ACC112 (cell line): ENCODE data around the gene PLEKHG3.
"Not testable (repeated sequence)": the region's sequence is repeated elsewhere in the genome, so short reads cannot be mapped to it uniquely, and the experiment has no call there.

ENCODE experiments used
- H2AFZ ChIP-seq: fragments of 200-600 bp; sonication (generic); one replicate; pipeline ENCODE4 v1.6.0; 2017; ENCODE audit warnings: antibody characterized with exemption, low read length; ENCODE audit not compliant: unreplicated experiment
- H3K27ac ChIP-seq: fragments of 200-600 bp; sonication (generic); 2 replicates; pipeline ENCODE4 v1.5.1; 2014; ENCODE audit warnings: low read depth, mild to moderate bottlenecking, antibody characterized with exemption, low read length, moderate library complexity
- H3K27me3 ChIP-seq: fragments of 200-600 bp; sonication (generic); 2 replicates; pipeline ENCODE4 v1.6.1; 2014; ENCODE audit warnings: mild to moderate bottlenecking, antibody characterized with exemption, low read length, moderate library complexity, mixed read lengths; ENCODE audit not compliant: insufficient read depth
- H3K36me3 ChIP-seq: fragments of 200-600 bp; sonication (generic); 2 replicates; pipeline ENCODE4 v1.6.1; 2016; ENCODE audit warnings: mild to moderate bottlenecking, antibody characterized with exemption, low read length, moderate library complexity, mixed read lengths; ENCODE audit not compliant: insufficient read depth
- H3K4me1 ChIP-seq: fragments of 200-600 bp; sonication (generic); one replicate; pipeline ENCODE4 v1.6.1; 2016; ENCODE audit warnings: low read length, mixed read lengths; ENCODE audit not compliant: insufficient read depth, unreplicated experiment, control insufficient read depth
- H3K4me3 ChIP-seq: fragments of 200-600 bp; sonication (generic); 2 replicates; pipeline ENCODE4 v1.5.1; 2014; ENCODE audit warnings: mild to moderate bottlenecking, low read depth, low read length
- H3K79me2 ChIP-seq: fragments of 200-600 bp; sonication (generic); one replicate; pipeline ENCODE4 v1.6.0; 2016; ENCODE audit warnings: low read length; ENCODE audit not compliant: control insufficient read depth, unreplicated experiment, insufficient read depth

Gene PLEKHG3

GRCh38 chr14:64688031-64688430 lies 16.2 kb upstream of the PLEKHG3 start:
- Histone ChIP-seq H3K79me2 (no peaks in the 10 kb centered on the region), H3K27ac (no peak overlapping the region), H3K4me1 (no peaks in the 10 kb centered on the region), H3K27me3 (peaks cover 25% of the 10 kb centered on the region), H2AFZ (no peak overlapping the region), H3K4me3 (no peak overlapping the region), H3K36me3 (no peaks in the 10 kb centered on the region)

GRCh38 chr14:64688811-64689281 lies 15.4 kb upstream of the PLEKHG3 start:
- Histone ChIP-seq H3K27me3 (peaks cover 33% of the 10 kb centered on the region), H2AFZ (no peak overlapping the region), H3K36me3 (no peaks in the 10 kb centered on the region), H3K79me2 (no peaks in the 10 kb centered on the region), H3K27ac (no peak overlapping the region), H3K4me3 (no peak overlapping the region), H3K4me1 (no peaks in the 10 kb centered on the region)

GRCh38 chr14:64689289-64689688 lies 14.9 kb upstream of the PLEKHG3 start:
- H3K79me2 ChIP-seq: no peaks in the 10 kb centered on the region
- H3K27ac ChIP-seq: no peak overlapping the region
- peaks cover 37% of the 10 kb centered on the region for H3K27me3 ChIP-seq
- no peaks in the 10 kb centered on the region for H3K36me3 ChIP-seq
- no peak overlapping the region for H3K4me3 ChIP-seq
- H3K4me1 ChIP-seq: no peaks in the 10 kb centered on the region
- H2AFZ ChIP-seq: no peak overlapping the region

GRCh38 chr14:64690607-64691006 lies 13.6 kb upstream of the PLEKHG3 start:
- H3K36me3 ChIP-seq, H3K4me3 ChIP-seq, H2AFZ ChIP-seq, H3K79me2 ChIP-seq, H3K4me1 ChIP-seq, H3K27ac ChIP-seq: not testable (repeated sequence)
- peaks cover 48% of the 10 kb centered on the region for H3K27me3 ChIP-seq

- Histone ChIP-seq H3K4me1 (no peaks in the 10 kb centered on the region), H3K27me3 (peaks cover 51% of the 10 kb centered on the region), H3K4me3 (no peak overlapping the region), H2AFZ (no peak overlapping the region), H3K79me2 (no peaks in the 10 kb centered on the region), H3K36me3 (no peaks in the 10 kb centered on the region), H3K27ac (no peak overlapping the region)
Observed at GRCh38 chr14:64691376-64691775, 12.8 kb upstream of the PLEKHG3 start.

GRCh38 chr14:64692189-64692985 lies 11.8 kb upstream of the PLEKHG3 start:
- Histone ChIP-seq H3K27me3 (peaks cover 59% of the 10 kb centered on the region), H3K36me3 (no peaks in the 10 kb centered on the region), H3K27ac (no peak overlapping the region), H3K4me1 (no peaks in the 10 kb centered on the region), H3K4me3 (no peak overlapping the region), H3K79me2 (no peaks in the 10 kb centered on the region), H2AFZ (no peak overlapping the region)

- Histone ChIP-seq H3K79me2 (no peaks in the 10 kb centered on the region), H3K36me3 (no peaks in the 10 kb centered on the region), H3K27ac (no peak overlapping the region), H2AFZ (no peak overlapping the region), H3K4me3 (no peak overlapping the region), H3K4me1 (no peaks in the 10 kb centered on the region), H3K27me3 (peaks cover 64% of the 10 kb centered on the region)
Observed at GRCh38 chr14:64692986-64693809, 11.0 kb upstream of the PLEKHG3 start.

GRCh38 chr14:64693810-64694165 lies 10.4 kb upstream of the PLEKHG3 start:
- Histone ChIP-seq H3K27ac (no peak overlapping the region), H3K27me3 (peaks cover 63% of the 10 kb centered on the region), H3K4me3 (no peak overlapping the region), H3K79me2 (no peaks in the 10 kb centered on the region), H2AFZ (no peak overlapping the region), H3K36me3 (no peaks in the 10 kb centered on the region), H3K4me1 (no peaks in the 10 kb centered on the region)

- H3K4me3 ChIP-seq: no peak overlapping the region
- no peaks in the 10 kb centered on the region for H3K4me1 ChIP-seq
- no peaks in the 10 kb centered on the region for H3K79me2 ChIP-seq
- H3K27ac ChIP-seq: no peak overlapping the region
- no peak overlapping the region for H2AFZ ChIP-seq
- peaks cover 64% of the 10 kb centered on the region for H3K27me3 ChIP-seq
- H3K36me3 ChIP-seq: no peaks in the 10 kb centered on the region
Observed at GRCh38 chr14:64695071-64695470, 9.2 kb upstream of the PLEKHG3 start.

- Histone ChIP-seq H3K36me3 (no peaks in the 10 kb centered on the region), H3K4me1 (no peaks in the 10 kb centered on the region), H2AFZ (no peak overlapping the region), H3K27me3 (peaks cover 76% of the 10 kb centered on the region), H3K4me3 (no peak overlapping the region), H3K79me2 (no peaks in the 10 kb centered on the region), H3K27ac (no peak overlapping the region)
Observed at GRCh38 chr14:64696355-64696857, 7.8 kb upstream of the PLEKHG3 start.
